Measurements from ENCODE around the gene NUMBL. TPM values are rescaled to one million over a fixed set of nuclear protein-coding genes. Genes with fewer than 3 reads are reported as not detected.
A peak's percentile ranks its signal among the peaks of the same experiment; 100 is the strongest.

NUMBL gene
- total RNA-seq, 1 donor from 2014 or later: 6.4 TPM

- peaks cover 28% of the 10 kb centered on the region for H3K36me3 Mint-ChIP-seq
- no peak overlapping the region for H3K4me3 Mint-ChIP-seq
- Histone ChIP-seq H3K9ac (no peak overlapping the region), H3K27ac (no peak overlapping the region), H3K27me3 (no peaks in the 10 kb centered on the region), H4K20me1 (ENCODE audit: low read depth) (peaks cover 21% of the 10 kb centered on the region), H2AFZ (replicated peaks) (no peak overlapping the region), H3K4me2 (no peak overlapping the region), H3K9me3 (ENCODE audit: low read depth) (no peaks in the 10 kb centered on the region), H3K4me1 (peaks cover 10% of the 10 kb centered on the region), H3K4me3 (no peak overlapping the region), H3F3A (ENCODE audit: low read depth) (no peaks in the 10 kb centered on the region), H3K36me3 (no peaks in the 10 kb centered on the region), H3K79me2 (ENCODE audit: low read depth) (peaks cover 24% of the 10 kb centered on the region)
- TF ChIP-seq EZH2 (IDR thresholded peaks at IDR 0.05) (no peak), CTCF (IDR thresholded peaks at IDR 0.05) (no peak), EZH2phosphoT487 (IDR thresholded peaks at IDR 0.05) (no peak)
- no peak overlapping the region for H3K27ac Mint-ChIP-seq
- no peak for DNase-seq (ENCODE audit: low spot score)
- peaks cover 4% of the 10 kb centered on the region for H3K27me3 Mint-ChIP-seq (ENCODE audit: insufficient read depth, low read depth)
- H3K4me1 Mint-ChIP-seq: peaks cover 18% of the 10 kb centered on the region
- H3K9me3 Mint-ChIP-seq: no peaks in the 10 kb centered on the region
These were observed 33.3 kb upstream of the NUMBL start for GRCh38 chr19:40723661-40724254.

GRCh38 chr19:40721936-40722661 is 31.6 kb upstream of the NUMBL start:
- peaks cover 39% of the 10 kb centered on the region for H3K79me2 ChIP-seq (ENCODE audit: low read depth)
- no peaks in the 10 kb centered on the region for H3K9me3 Mint-ChIP-seq
- H3K27ac ChIP-seq: no peak overlapping the region
- H3K4me1 Mint-ChIP-seq: peaks cover 24% of the 10 kb centered on the region
- no peak overlapping the region for H2AFZ ChIP-seq (replicated peaks)
- H4K20me1 ChIP-seq (ENCODE audit: low read depth): peaks cover 34% of the 10 kb centered on the region
- peaks cover 6% of the 10 kb centered on the region for H3K27me3 Mint-ChIP-seq (ENCODE audit: insufficient read depth, low read depth)
- no peaks in the 10 kb centered on the region for H3K9me3 ChIP-seq (ENCODE audit: low read depth)
- no peaks in the 10 kb centered on the region for H3K36me3 ChIP-seq
- peaks cover 9% of the 10 kb centered on the region for H3F3A ChIP-seq (ENCODE audit: low read depth)
- DNase-seq (ENCODE audit: low spot score): no peak
- peaks cover 26% of the 10 kb centered on the region for H3K36me3 Mint-ChIP-seq
- H3K4me3 Mint-ChIP-seq: no peak overlapping the region
- TF ChIP-seq CTCF (IDR thresholded peaks at IDR 0.05) (no peak), EZH2phosphoT487 (IDR thresholded peaks at IDR 0.05) (no peak), EZH2 (IDR thresholded peaks at IDR 0.05) (no peak)
- no peaks in the 10 kb centered on the region for H3K27me3 ChIP-seq
- H3K4me3 ChIP-seq: no peak overlapping the region
- peaks cover 16% of the 10 kb centered on the region for H3K4me1 ChIP-seq
- no peak overlapping the region for H3K4me2 ChIP-seq
- H3K27ac Mint-ChIP-seq: peak overlapping the region; percentile 61
- no peak overlapping the region for H3K9ac ChIP-seq

GRCh38 chr19:40721140-40721486 is 30.7 kb upstream of the NUMBL start:
- Histone ChIP-seq H3K9me3 (ENCODE audit: low read depth) (no peaks in the 10 kb centered on the region), H4K20me1 (ENCODE audit: low read depth) (peaks cover 34% of the 10 kb centered on the region), H3K79me2 (ENCODE audit: low read depth) (peaks cover 43% of the 10 kb centered on the region), H3K9ac (no peak overlapping the region), H3K27me3 (no peaks in the 10 kb centered on the region), H3K27ac (no peak overlapping the region), H3K36me3 (no peaks in the 10 kb centered on the region), H3K4me1 (peaks cover 16% of the 10 kb centered on the region), H3K4me2 (no peak overlapping the region), H3F3A (ENCODE audit: low read depth) (peaks cover 13% of the 10 kb centered on the region), H3K4me3 (no peak overlapping the region), H2AFZ (replicated peaks) (no peak overlapping the region)
- TF ChIP-seq EZH2phosphoT487 (IDR thresholded peaks at IDR 0.05) (no peak), EZH2 (IDR thresholded peaks at IDR 0.05) (no peak), CTCF (IDR thresholded peaks at IDR 0.05) (no peak)
- peaks cover 24% of the 10 kb centered on the region for H3K4me1 Mint-ChIP-seq
- H3K9me3 Mint-ChIP-seq: no peaks in the 10 kb centered on the region
- H3K4me3 Mint-ChIP-seq: peak overlapping the region; percentile 6
- no peak for DNase-seq (ENCODE audit: low spot score)
- no peak overlapping the region for H3K27ac Mint-ChIP-seq
- peaks cover 26% of the 10 kb centered on the region for H3K36me3 Mint-ChIP-seq
- H3K27me3 Mint-ChIP-seq (ENCODE audit: insufficient read depth, low read depth): peaks cover 6% of the 10 kb centered on the region
